IPS-18a (cell line): ENCODE measurements around the gene CCDC167.

Source experiments
- H3K27ac ChIP-seq: one replicate; pipeline ENCODE4 v1.5.1; 2013; ENCODE audit warnings: low read length
- H3K27me3 ChIP-seq: one replicate; pipeline ENCODE4 v1.6.1; 2013; ENCODE audit warnings: mild to moderate bottlenecking, low read length; ENCODE audit not compliant: control insufficient read depth, insufficient read depth
- H3K36me3 ChIP-seq: one replicate; pipeline ENCODE4 v1.6.1; 2013; ENCODE audit warnings: low read depth, low read length; ENCODE audit not compliant: control insufficient read depth
- H3K4me1 ChIP-seq: one replicate; pipeline ENCODE4 v1.6.1; 2013; ENCODE audit warnings: low read depth, low read length; ENCODE audit not compliant: control insufficient read depth
- H3K4me3 ChIP-seq: one replicate; pipeline ENCODE4 v1.5.1; 2013; ENCODE audit warnings: low read length
- H3K9ac ChIP-seq: one replicate; pipeline ENCODE4 v1.6.1; 2013; ENCODE audit warnings: mild to moderate bottlenecking, low read length, moderate library complexity
- H3K9me3 ChIP-seq: one replicate; pipeline ENCODE4 v1.6.1; 2013; ENCODE audit warnings: low read depth, low read length; ENCODE audit not compliant: control insufficient read depth

The CCDC167 gene

GRCh38 chr6:37484786-37485170, 14.9 kb downstream of the CCDC167 start:
- Histone ChIP-seq H3K9ac (no peak overlapping the region), H3K27ac (no peak overlapping the region), H3K27me3 (no peaks in the 10 kb centered on the region)

GRCh38 chr6:37483917-37484785, 15.5 kb downstream of the CCDC167 start:
- no peak overlapping the region for H3K4me3 ChIP-seq
- no peak overlapping the region for H3K27ac ChIP-seq
- no peaks in the 10 kb centered on the region for H3K9me3 ChIP-seq
- peaks cover 10% of the 10 kb centered on the region for H3K36me3 ChIP-seq
- H3K27me3 ChIP-seq: no peaks in the 10 kb centered on the region
- H3K9ac ChIP-seq: no peak overlapping the region
- peaks cover 24% of the 10 kb centered on the region for H3K4me1 ChIP-seq

More at GRCh38 chr6:37484786-37485170, 14.9 kb downstream of the CCDC167 start:
- no peaks in the 10 kb centered on the region for H3K9me3 ChIP-seq
- peaks cover 24% of the 10 kb centered on the region for H3K4me1 ChIP-seq
- no peak overlapping the region for H3K4me3 ChIP-seq
- H3K36me3 ChIP-seq: peaks cover 6% of the 10 kb centered on the region

- H3K36me3 ChIP-seq: peaks cover 11% of the 10 kb centered on the region
- H3K9ac ChIP-seq: no peak overlapping the region
- H3K4me1 ChIP-seq: peaks cover 24% of the 10 kb centered on the region
- no peaks in the 10 kb centered on the region for H3K9me3 ChIP-seq
- H3K27me3 ChIP-seq: no peaks in the 10 kb centered on the region
- no peak overlapping the region for H3K4me3 ChIP-seq
- no peak overlapping the region for H3K27ac ChIP-seq
These were observed 16.3 kb downstream of the CCDC167 start for GRCh38 chr6:37483252-37483901.

GRCh38 chr6:37482606-37483251, 17.0 kb downstream of the CCDC167 start:
- Histone ChIP-seq H3K9me3 (no peaks in the 10 kb centered on the region), H3K4me3 (no peak overlapping the region), H3K4me1 (peaks cover 24% of the 10 kb centered on the region), H3K9ac (no peak overlapping the region), H3K36me3 (peaks cover 11% of the 10 kb centered on the region), H3K27ac (no peak overlapping the region), H3K27me3 (no peaks in the 10 kb centered on the region)

- Histone ChIP-seq H3K36me3 (peaks cover 16% of the 10 kb centered on the region), H3K4me3 (peak overlapping the region; percentile 15), H3K9me3 (no peaks in the 10 kb centered on the region), H3K27me3 (no peaks in the 10 kb centered on the region), H3K4me1 (peaks cover 24% of the 10 kb centered on the region), H3K9ac (no peak overlapping the region), H3K27ac (no peak overlapping the region)
These were observed 17.7 kb downstream of the CCDC167 start for GRCh38 chr6:37481711-37482605.

- H3K4me3 ChIP-seq: peak overlapping the region; percentile 15
- no peak overlapping the region for H3K9ac ChIP-seq
- no peaks in the 10 kb centered on the region for H3K9me3 ChIP-seq
- no peak overlapping the region for H3K27ac ChIP-seq
- H3K27me3 ChIP-seq: no peaks in the 10 kb centered on the region
- H3K36me3 ChIP-seq: peaks cover 16% of the 10 kb centered on the region
- H3K4me1 ChIP-seq: peaks cover 24% of the 10 kb centered on the region
These were observed 18.6 kb downstream of the CCDC167 start for GRCh38 chr6:37480951-37481534.

- Histone ChIP-seq H3K27ac (no peak overlapping the region), H3K9ac (no peak overlapping the region), H3K4me1 (peaks cover 24% of the 10 kb centered on the region), H3K9me3 (no peaks in the 10 kb centered on the region), H3K4me3 (no peak overlapping the region), H3K27me3 (no peaks in the 10 kb centered on the region), H3K36me3 (peaks cover 16% of the 10 kb centered on the region)
These were observed 19.5 kb downstream of the CCDC167 start for GRCh38 chr6:37480118-37480736.

GRCh38 chr6:37479266-37479854, 20.3 kb downstream of the CCDC167 start:
- Histone ChIP-seq H3K4me1 (peaks cover 22% of the 10 kb centered on the region), H3K9ac (no peak overlapping the region), H3K4me3 (no peak overlapping the region), H3K9me3 (no peaks in the 10 kb centered on the region), H3K36me3 (peaks cover 25% of the 10 kb centered on the region), H3K27me3 (no peaks in the 10 kb centered on the region), H3K27ac (no peak overlapping the region)

GRCh38 chr6:37478827-37479226, 20.9 kb downstream of the CCDC167 start:
- Histone ChIP-seq H3K27ac (no peak overlapping the region), H3K4me1 (peaks cover 22% of the 10 kb centered on the region), H3K27me3 (no peaks in the 10 kb centered on the region), H3K4me3 (no peak overlapping the region), H3K9ac (no peak overlapping the region), H3K9me3 (no peaks in the 10 kb centered on the region), H3K36me3 (peaks cover 30% of the 10 kb centered on the region)

- H3K27ac ChIP-seq: no peak overlapping the region
- peaks cover 38% of the 10 kb centered on the region for H3K36me3 ChIP-seq
- peaks cover 22% of the 10 kb centered on the region for H3K4me1 ChIP-seq
- H3K9me3 ChIP-seq: no peaks in the 10 kb centered on the region
- H3K9ac ChIP-seq: no peak overlapping the region
- no peaks in the 10 kb centered on the region for H3K27me3 ChIP-seq
- no peak overlapping the region for H3K4me3 ChIP-seq
These were observed 21.8 kb downstream of the CCDC167 start for GRCh38 chr6:37477656-37478435.
